Skin epidermis (tissue), 12 donors: Measurements from ENCODE around the gene JAG2.
A peak's percentile ranks its signal among the peaks of the same experiment; 100 is the strongest.

ENCODE experiments used
- H3K27ac ChIP-seq, 21 experiments: fragments of 200-600 bp; sonication (generic) in 11 of 21; one replicate each; pipeline ENCODE4 v1.5.0; 2020; ENCODE audit warnings: mild to moderate bottlenecking in 3 of 21, inconsistent platforms in 2 of 21, moderate library complexity in 2 of 21
- H3K4me3 ChIP-seq, 7 experiments: fragments of 200-600 bp; sonication (generic) in 2 of 7; one replicate each; pipeline ENCODE4 v1.5.0; 2020; ENCODE audit warnings: inconsistent platforms in 2 of 7, mild to moderate bottlenecking in 2 of 7, moderate library complexity in 1 of 7

JAG2 gene

GRCh38 chr14:105185973-105186372, 17.4 kb upstream of the JAG2 start:
- no peak overlapping the region for H3K4me3 ChIP-seq
- no peak overlapping the region for H3K27ac ChIP-seq

GRCh38 chr14:105185001-105185400, 16.4 kb upstream of the JAG2 start:
- H3K4me3 ChIP-seq = no peak overlapping the region
- H3K27ac ChIP-seq = no peak overlapping the region

- Histone ChIP-seq H3K4me3 (no peak overlapping the region), H3K27ac (no peak overlapping the region)
Measured at GRCh38 chr14:105184461-105184860, 15.9 kb upstream of the JAG2 start.

- H3K4me3 ChIP-seq = no peak overlapping the region
- H3K27ac ChIP-seq = no peak overlapping the region
Measured at GRCh38 chr14:105182296-105183020, 13.9 kb upstream of the JAG2 start.

GRCh38 chr14:105181549-105182295, 13.1 kb upstream of the JAG2 start:
- peak overlapping the region; percentile 37 to 58 (median 45) for H3K4me3 ChIP-seq
- H3K27ac ChIP-seq = peak overlapping the region in 1 of 21 experiments; percentile 33

- Histone ChIP-seq H3K27ac (peak within 1 kb of the TSS in 13 of 21 experiments; percentile 18 to 80 (median 55)), H3K4me3 (peak within 1 kb of the TSS; percentile 37 to 58 (median 45))
Measured at GRCh38 chr14:105180592-105181548, 12.3 kb upstream of the JAG2 start, which contains the start of gene NUDT14. Gene NUDT14, minus strand, starts transcription at chr14:105181312. Its CDS starts 103 bp downstream, at chr14:105181209.

- H3K27ac ChIP-seq = no peak overlapping the region
Measured at GRCh38 chr14:105179191-105179590, 10.6 kb upstream of the JAG2 start.

GRCh38 chr14:105178868-105179140, 10.2 kb upstream of the JAG2 start:
- Histone ChIP-seq H3K27ac (no peak overlapping the region), H3K4me3 (no peak overlapping the region)

More at GRCh38 chr14:105179191-105179590, 10.6 kb upstream of the JAG2 start:
- H3K4me3 ChIP-seq = no peak overlapping the region

- Histone ChIP-seq H3K27ac (no peak overlapping the region), H3K4me3 (no peak overlapping the region)
Measured at GRCh38 chr14:105178069-105178867, 9.7 kb upstream of the JAG2 start.

- Histone ChIP-seq H3K4me3 (no peak overlapping the region), H3K27ac (no peak overlapping the region)
Measured at GRCh38 chr14:105177082-105177481, 8.5 kb upstream of the JAG2 start.

GRCh38 chr14:105176513-105176912, 7.9 kb upstream of the JAG2 start:
- Histone ChIP-seq H3K27ac (peak overlapping the region in 1 of 21 experiments; percentile 14), H3K4me3 (no peak overlapping the region)

GRCh38 chr14:105173901-105174894, 5.6 kb upstream of the JAG2 start:
- Histone ChIP-seq H3K4me3 (no peak overlapping the region), H3K27ac (peak overlapping the region in 9 of 21 experiments; percentile 11 to 54 (median 35))

GRCh38 chr14:105173145-105173544, 4.6 kb upstream of the JAG2 start:
- no peak overlapping the region for H3K27ac ChIP-seq
- H3K4me3 ChIP-seq = no peak overlapping the region

- H3K4me3 ChIP-seq = no peak overlapping the region
- no peak overlapping the region for H3K27ac ChIP-seq
Measured at GRCh38 chr14:105172476-105172875, 3.9 kb upstream of the JAG2 start.

- Histone ChIP-seq H3K27ac (peak overlapping the region in 3 of 21 experiments; percentile 1 to 23 (median 3)), H3K4me3 (no peak overlapping the region)
Measured at GRCh38 chr14:105171004-105171673, 2.6 kb upstream of the JAG2 start.

GRCh38 chr14:105169776-105170655, 1.4 kb upstream of the JAG2 start:
- H3K4me3 ChIP-seq = no peak overlapping the region
- peak overlapping the region in 3 of 21 experiments; percentile 1 to 17 (median 13) for H3K27ac ChIP-seq
